GM08714 (cell line): ENCODE results near the gene LRPPRC.

ENCODE experiments used
- H3K4me3 ChIP-seq: fragments of 200-500 bp; sonication (Bioruptor generic); 2 replicates; pipeline ENCODE4 v1.5.1; 2014; ENCODE audit warnings: mild to moderate bottlenecking, low read length, inconsistent platforms
- ZNF274 ChIP-seq: IDR thresholded peaks from 2 replicates; pipeline ENCODE4 v1.6.1; 2012; ENCODE audit warnings: mild to moderate bottlenecking, low read depth, low read length

The LRPPRC gene

DNA sequence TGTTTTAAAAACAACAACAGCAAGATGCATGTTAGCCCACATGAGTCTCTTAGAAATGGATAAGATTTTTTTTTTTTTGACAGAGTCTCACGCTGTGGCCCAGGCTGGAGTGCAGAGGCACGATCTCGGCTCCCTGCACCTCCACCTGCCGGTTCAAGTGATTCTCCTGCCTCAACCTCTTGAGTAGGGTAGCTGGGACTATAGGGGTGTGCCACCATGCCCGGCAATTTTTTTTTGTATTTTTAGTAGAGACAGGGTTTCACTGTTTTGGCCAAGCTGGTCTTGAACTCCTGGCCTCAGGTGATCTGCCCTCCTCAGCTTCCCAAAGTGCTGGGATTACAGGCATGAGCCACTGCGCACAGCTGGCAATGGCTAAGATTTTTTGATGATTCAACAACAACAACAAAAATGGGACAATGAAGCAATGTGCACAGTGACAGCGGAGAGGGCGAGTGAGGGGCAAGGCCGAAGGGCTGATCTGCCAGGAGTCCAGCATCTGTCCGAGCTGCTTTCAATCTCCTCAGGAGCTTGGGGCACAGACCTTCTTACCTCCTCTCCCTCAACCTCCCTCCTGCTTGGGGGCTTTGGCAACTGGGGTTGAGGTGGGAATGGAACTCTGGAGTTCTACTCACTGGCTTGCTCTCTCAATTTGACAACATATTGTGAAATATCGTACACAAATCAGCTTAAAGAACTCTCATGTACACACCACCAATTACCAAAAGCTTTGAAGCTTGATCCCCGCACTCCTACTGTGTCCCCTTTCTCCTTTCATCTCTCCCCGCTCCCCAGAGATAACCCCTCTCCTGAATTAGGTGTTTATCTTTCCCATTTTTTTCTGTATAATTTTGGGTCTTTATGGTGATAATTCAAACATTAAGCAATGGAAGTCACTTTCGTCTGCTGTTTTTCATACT, 153.6 kb downstream of the LRPPRC start:
- H3K4me3 ChIP-seq: no peak overlapping the region
- TF ChIP-seq ZNF274: no peak

DNA sequence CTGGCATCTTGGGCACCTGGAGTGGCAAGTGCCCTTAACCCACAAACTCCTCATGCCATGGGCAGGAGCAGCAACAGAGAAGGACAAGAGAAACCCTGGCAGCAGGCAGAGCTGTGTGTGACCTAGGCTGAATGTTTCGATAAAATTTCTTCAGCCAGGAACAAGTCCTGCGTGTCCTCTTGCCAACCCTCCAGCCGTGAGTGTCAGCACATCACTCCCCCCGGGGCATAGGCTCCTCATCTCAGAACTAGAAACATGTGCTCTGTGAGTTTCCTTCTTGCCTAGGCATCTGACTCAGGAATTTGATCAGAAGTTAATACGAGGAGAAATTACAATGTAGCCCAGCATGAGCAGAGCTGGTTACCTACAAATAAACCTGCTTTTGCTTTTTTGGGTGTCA, 154.8 kb downstream of the LRPPRC start:
- TF ChIP-seq ZNF274: no peak
- no peak overlapping the region for H3K4me3 ChIP-seq

DNA sequence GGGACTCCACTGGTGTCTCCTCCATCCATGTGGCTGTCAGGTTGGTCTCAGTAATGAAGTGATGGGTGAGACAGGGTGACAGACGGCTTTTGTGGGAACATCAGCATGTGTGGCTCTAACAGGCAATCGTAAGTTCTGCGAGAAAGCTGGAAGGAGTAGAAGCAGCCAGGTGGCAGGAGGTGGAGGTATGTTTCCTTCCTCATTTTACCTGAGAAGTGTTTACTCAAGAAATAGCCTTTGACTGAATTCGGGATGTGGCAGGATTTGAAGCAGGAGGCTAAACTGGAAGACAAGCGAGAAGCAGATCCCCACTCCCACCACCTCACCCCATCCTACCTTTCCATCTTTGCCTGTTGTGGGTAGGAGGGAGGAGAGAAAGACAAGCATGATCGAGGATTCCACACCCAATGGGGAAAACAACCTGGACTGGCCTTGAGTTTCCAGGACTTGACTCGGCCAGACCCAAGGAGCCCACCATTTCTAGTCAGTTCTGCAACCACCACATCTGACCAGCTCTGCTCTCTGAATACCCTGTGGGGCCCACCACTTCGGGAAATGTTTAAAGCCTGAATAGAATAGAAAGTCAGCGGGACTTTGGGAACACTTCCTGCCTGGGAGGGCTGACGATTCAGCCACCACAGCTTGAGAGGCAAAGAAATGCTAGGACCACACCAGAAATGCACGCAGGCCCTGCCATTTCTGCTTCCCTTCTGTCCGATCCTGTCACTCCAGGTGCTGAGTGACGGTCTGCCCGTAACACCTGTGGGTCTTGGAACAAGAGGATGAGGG, 155.8 kb downstream of the LRPPRC start:
- TF ChIP-seq ZNF274: no peak

DNA sequence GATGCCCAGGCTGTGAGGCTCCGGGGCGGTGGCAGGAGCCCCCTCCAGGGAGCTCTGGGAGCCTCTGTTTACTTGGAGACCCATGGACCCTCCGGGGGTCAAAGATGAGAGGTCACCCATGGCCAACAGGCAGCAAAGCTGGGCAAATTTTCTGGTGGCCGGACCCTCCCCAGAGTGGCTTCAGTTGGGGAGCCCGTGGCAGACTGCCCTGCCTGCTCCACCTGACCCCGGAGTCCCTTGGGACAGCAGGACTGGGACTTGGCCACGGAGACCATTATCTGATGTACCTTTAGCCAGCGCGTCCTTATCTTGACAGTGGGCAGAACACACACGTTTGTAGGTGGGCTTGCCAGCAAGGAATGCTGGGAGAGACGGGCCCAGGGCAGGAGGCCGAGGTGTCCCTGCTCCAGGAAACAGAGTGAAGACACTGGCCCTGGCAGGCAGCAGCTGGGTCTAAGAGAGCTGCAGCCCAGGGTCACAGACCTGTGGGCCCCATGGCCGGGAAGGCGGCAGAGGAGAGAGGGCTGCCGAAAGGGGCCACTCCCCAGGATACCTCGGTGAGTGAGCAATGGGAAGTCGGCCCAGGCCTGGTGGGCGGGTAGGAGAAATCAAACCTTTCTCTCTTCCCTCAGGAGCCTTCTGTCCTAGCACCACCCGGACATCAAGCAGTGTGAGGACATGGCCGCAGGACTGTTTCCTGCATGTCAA, 157.1 kb downstream of the LRPPRC start, which contains the start of the genes ABCG5 and ABCG8:
ABCG5 (minus strand) TSS at position 280 of the 708 bp plus-strand sequence; CDS start at position 120, 160 bp downstream.
ABCG8 (plus strand) TSS at position 412 of the 708 bp plus-strand sequence; CDS start at position 495, 83 bp downstream.
- TF ChIP-seq ZNF274: no peak
- no peak within 1 kb of the TSS for H3K4me3 ChIP-seq

More for the DNA sequence above, 155.8 kb downstream of the LRPPRC start:
- H3K4me3 ChIP-seq: no peak overlapping the region

DNA sequence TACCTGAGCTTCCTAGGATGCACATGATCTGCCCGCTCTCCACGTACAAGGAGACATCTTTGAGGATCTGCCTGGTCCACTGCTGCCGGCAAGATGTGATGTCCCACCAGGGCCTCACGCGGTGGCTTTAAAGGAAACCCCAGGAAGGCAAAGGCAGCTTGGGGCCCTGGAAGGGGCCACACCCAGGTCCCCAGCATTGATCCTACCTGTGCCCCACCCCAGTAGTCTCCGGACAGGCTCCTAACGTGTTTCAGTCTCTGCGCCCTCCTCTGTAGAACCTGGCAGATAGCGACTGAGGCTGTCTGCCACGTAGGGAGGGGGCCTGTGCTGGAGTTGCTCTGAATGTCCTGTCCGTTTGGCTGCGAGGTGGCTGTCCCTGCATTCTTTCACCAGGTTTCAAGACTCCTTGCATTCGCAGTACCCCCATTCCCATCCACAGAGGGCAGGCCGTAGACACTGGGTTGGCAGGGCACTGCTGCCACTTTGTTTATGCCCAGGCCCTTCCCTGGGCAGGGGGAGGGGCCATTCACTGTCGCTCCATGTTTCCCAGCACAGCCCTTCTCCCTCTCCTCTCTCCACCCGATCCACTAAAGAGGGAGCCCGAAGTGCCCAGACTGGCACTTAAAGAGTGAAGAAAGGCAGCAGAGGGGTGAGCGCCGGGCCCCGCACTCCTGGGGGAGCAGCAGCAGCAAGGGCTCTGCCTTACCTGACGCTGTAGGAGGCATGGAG, 157.8 kb downstream of the LRPPRC start:
- H3K4me3 ChIP-seq: no peak overlapping the region
- no peak for TF ChIP-seq ZNF274

DNA sequence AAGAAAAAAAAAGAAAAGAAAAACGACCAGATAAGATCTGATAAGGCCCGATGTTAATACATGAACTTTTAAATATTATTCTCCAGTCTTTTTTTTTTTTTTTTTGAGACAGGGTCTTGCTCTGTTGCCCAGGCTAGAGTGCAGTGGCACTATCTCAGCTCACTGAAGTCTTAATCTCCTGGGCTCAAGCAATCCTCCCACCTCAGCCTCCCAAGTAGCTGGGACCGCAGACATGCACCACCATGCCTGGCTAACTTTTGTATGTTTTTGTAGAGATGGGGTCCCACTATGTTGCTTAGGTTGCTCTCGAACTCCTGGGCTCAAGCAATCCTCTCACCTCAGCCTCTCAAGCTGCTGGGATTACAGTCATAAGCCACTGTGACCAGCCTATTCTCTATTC, 158.8 kb downstream of the LRPPRC start:
- H3K4me3 ChIP-seq: no peak overlapping the region
- TF ChIP-seq ZNF274: no peak
